HG03460 (cell line): ENCODE results near the gene ST3GAL3.

ENCODE experiments used
- ATAC-seq: cut with Tn5 transposase; IDR thresholded peaks from one replicate; pipeline ENCODE4 v1.9.1; 2021; ENCODE audit not compliant: unreplicated experiment

The ST3GAL3 gene

DNA sequence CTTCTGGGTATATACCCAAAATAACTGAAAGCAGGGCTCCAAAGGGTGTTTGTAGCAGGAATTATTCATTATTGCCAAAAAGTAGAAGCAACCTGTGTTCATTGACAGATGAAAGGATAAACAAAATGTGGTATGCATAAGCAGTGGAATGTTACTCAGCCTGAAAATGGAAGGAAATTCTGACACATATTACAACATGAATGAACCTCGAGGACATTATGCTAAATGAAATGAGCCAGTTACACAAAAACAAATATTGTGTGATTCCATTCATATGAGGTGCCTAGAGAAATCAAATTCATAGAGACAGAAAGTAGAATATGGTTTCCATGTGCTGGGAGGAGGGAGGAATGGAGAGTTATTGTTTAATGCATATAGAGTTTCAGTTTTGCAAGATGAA, 140.0 kb downstream of the ST3GAL3 start:
- ATAC-seq = no peak

DNA sequence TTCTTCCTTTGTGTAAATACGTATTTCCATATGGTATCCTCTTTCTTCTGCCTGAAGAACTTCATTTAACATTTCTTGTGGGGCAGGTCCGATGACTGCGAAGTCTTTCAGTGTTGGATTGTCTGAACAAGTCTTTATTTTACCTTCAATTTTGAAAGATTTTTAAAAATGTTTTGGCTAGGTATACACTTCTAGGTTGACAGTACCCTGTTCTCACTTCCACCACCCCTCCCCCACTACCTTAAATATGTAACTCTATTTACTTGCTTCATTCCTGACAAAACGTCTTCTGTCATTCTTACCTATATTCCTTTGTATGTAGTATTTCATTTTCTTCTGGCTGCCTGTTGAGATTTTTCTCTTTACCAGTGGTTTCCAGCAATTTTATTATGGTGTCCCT, 140.5 kb downstream of the ST3GAL3 start:
- no peak for ATAC-seq

DNA sequence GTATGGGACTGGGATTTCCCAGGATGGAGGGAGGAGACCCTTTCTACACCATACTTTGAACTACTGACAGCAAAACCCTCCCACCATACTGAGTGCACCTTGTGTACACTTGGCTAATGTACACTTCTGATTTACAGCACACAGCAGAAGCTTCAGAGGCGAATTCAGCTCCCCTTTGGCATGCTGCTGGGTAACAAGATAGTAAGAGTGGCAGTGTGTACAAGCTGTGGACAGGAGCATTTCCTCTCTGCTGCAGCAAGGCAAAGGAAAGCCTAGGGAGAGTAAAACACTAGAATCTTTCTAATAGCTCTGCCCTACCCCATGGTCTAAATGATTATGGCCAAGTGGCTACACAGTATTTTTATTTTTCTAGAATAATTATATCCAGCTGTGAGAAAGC, 142.3 kb downstream of the ST3GAL3 start:
- ATAC-seq = no peak

DNA sequence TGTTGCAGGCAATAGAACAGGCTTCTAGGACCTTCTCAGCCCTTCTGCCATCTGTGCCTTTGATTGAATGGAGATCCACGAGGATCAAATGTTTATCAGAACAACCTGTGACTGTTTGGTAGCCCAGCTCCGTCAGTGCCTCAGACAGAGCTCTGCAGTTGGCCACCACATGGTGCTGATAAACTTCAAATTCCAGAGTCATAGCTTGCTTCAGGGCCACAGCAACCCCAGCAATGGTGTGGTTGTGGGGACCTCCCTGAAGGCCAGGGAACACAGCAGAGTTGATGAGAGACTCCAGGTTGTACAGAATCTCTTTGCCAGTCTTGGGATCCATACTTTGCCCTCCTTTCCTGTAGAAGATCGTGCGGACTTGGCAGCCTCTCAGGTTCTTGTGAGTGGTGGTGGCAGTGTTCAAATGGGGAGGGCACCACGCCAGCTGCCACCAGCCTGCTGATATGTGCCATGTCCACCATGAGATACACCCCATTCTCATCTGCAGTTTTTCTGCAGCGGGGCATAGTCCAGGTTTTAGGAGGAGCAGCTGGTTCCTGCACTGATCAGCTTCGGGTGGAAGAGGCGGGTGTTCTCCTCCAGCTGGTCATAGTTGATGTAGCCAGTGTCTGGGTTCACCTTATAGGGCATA, 143.4 kb downstream of the ST3GAL3 start:
- ATAC-seq = no peak

DNA sequence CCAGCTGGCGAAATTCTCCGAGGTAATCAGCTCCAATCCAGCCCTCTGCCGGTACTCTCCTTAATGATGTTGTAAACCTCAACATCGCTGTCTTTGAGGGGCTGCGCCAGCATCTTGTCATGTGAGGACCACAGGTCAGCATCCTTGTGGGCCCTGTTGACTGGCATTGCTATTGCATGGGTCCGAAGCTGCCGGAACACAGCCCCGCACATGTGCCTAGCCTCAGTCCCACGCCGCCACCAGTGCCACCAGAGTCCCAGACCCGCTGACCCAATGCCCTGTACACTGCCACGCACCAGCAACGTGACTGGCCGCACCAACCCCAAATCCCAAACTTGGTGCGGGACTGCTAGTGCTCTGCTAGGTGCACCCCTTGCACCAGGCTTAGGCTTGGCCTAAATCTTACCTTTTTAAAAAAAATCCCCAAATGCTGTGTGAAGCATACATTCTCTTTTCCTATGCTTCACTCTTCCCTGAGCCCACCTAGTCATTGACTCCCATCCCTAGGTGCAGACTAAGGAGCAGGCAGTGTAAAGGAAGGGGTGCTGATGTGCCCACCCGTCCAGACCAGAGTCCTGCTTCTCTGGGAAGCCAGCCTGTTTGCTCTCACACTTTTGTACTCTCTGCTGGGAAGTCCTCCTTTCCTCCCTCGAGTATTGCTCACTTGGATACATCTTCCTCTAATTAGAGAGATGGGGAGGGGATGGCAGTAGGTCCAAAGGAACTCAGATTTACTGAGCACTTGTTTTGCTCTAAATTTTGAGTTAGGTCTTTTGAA, 144.4 kb downstream of the ST3GAL3 start:
- no peak for ATAC-seq

DNA sequence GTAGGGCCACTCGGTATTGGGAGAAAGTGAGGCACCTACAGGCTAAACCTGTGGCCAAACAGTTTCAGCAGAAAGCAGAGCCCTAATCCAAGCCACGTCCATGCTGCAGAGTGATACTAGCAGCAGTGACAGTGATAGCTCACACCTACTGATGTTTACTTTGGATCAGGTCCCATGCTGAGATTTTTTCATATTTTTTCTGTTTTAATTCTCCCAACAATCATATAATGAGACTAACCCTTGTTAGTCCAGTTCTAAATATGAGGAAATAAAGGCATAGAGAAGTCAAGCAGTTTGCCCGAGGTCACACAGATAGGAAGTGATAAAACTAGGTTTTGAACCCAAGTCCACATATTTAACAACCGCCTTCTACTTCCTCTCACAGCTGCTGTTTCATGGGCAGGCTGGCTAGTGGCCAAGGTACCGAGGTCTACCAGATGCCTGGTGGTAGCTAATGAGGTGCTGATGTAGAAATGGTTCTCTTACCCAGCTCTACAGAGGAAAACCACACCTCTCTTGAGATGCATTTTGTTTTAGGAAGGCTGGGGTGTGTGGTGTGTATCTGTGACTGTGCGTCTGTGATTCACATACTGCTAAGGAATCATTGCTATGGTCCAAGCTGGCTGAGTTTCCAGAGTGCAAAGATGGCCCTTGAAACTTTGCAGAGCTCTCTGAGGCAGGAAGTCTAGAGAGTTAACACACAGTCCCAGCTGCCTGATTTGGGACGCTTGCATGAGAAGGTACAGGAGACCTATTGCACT, 146.0 kb downstream of the ST3GAL3 start:
- ATAC-seq = no peak

DNA sequence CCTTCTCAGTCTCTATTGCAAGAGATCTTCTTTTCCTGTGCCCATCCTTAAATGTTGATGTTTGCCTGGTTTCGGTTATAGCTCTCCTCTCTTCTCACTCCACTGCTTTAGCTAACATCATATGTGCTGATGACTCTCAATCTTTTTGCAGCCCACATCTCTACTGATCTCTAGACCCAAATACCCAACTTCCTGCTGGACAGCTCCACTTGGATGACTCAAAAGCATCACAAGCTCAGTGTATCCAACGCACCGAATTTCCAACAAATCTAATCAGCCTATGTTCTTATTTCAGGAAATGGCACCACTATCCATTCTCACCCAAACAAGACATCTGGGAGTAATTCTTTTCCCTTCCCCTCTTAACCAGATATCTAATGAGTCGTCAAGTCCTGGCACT, 147.1 kb downstream of the ST3GAL3 start:
- ATAC-seq = no peak

DNA sequence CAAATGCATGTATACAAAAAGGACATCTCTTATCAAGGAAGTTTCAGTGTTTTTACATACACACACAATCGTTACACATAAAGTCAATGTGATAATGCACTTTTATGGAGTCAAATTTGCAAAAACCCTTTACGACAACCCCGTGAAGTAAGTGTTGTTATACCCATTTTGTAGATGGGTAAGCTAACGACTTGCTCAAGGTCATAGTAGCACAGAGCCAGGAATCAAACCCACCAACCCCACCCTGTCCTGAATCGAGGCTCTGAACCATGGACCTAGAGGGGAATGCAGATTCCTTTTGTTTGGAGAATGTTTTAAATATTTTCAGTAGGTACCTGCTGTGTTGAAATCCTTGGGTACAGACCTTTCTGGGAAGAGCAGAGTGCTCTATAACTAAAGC, 148.9 kb downstream of the ST3GAL3 start:
- no peak for ATAC-seq

DNA sequence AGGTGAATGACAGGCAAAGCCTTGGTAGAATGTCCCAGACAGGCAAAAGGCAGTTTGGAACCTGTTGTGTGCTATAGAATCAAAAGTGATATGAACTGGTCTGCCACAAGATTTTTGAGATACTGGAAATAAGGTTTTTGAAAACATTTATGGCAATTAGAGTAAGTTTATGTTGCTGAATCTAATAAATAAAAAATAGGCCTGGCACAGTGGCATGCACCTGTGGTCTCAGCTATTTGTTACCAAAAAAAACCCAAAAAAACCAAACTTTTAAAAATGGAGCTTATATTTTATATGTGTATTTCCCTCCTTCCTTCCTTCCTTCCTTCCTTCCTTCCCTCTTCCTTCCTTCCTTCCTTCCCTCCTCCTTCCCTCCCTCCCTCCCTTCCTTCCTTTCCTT, 149.8 kb downstream of the ST3GAL3 start:
- ATAC-seq = no peak

DNA sequence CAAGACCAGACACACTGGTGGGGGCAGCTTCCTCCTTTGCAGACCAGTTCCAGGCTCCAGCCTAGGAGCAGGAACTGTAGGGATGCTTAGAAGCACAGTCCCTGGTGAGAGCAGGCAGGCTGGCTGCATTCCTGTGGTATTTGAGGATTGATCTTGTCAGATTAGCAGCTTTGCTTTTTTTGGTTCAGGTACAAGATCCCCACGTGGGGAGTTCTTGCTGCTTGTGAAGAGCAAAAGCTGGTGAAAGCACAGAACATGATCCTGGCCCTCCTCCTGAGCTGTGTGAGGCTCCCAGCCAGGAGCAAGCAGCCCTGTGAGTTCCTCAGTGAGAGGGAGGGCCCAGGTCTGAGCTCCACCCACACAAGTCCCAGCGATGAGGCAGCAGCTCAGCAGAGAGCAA, 151.0 kb downstream of the ST3GAL3 start:
- ATAC-seq = no peak

DNA sequence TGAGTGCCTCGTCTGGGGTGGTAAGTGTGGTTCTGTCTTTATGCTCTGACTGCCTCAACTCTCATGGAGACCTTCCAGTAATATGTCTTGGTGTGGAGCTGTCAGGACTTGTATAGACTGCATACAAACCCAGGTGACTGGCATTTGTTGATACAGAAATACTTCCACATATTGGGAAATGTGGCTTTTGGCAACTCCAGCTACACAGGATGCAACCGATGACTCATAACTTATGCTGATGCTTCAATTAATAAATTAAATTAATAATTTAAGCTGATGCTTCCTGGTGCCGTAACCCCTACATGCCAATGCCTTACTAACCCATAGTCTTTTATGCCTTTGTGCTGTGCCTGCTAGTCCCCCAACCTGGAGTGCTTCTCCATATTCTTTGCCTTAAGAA, 154.0 kb downstream of the ST3GAL3 start:
- ATAC-seq = no peak

DNA sequence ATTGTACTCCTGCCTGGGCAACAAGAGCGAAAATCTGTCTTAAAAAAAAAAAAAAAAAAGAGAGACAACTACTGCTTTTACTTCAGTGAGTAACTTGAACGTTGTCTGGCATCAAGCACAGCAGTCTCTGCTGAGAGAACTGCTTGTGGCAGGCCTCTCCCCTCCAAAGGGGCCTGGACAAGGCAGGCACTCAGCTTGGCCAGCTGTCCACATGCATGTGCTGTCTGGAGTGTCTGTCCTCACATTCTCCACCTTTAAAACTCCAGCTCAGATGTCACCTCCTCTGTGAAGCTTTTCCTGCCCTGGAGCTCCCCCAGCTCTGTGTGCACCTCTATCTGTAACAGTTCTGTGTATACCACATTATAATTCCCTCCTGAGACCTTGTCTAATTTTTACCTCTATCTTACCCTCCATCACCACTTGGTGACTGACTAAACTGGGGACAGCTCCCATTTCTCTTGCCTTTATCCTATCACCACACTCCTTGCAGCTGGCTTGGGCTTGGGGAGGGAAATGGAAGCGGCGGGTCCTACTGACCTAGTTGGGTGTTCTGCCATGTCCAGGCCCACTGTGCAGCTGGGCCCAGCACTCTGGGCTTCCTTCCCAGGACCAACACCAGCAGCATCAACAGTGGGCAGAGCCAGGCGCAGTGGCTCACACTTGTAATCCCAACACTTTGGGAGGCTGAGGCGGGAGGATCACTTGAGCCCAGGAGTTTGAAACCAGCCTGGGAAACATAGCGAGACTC, 154.8 kb downstream of the ST3GAL3 start:
- ATAC-seq = no peak

DNA sequence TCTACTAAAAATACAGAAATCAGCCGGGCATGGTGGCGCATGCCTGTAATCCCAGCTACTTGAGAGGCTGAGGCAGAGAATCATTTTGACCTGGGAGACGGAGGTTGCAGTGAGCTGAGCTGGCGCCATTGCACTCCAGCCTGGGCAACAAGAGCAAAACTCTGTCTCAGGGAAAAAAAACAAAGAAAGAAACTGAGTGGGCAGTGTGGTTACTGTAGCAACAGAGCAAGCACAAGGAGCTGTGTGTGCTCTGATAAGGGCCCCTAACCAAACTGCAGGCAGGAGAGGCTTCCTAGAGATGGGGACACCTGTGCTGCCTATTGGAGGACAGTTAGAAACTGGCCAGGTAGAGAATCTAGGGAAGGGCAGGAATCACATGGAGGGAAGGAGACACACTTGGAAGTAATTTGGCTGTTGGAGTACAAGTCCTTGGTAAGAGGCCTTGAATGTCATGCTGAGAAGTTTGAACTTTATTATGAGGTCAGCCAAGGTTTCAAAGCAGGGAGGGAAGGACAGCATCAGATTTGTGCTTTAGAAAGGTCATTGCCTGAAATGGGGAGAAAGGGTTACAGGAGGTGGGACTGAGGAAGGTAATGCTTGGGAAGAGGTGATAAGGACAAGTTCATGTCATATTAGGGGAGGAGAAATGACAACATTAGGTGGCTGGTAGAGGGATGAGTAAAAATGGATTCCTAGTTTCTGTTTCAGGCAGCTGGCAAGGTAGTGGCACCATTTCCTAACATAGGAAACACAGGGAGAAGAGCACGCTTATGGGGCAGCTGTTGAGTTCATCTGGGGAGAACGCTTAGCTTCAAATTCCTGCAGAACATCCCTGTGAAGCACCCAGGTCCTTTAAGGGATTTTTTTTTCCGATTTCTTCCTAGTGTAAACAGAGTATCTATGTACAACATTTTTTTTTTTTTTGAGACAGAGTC, 157.0 kb downstream of the ST3GAL3 start:
- ATAC-seq = no peak

DNA sequence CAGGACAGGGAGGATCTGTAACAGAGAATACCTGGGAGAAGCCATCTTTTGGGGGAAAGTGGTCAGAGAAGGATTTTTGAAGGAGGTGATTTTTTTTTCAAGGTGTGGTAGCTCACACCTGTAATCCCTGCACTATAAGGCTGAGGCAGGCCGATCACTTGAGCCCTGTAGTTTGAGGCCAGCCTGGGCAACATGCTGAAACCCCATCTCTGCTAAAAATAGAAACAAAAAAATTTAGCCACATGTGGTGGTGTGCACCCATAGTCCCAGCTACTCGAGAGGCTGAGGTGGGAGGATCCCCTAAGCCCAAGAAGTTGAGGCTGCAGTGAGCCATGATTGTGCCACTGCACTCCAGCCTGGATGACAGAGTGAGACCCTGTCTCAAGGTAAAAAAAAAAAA, 158.9 kb downstream of the ST3GAL3 start:
- ATAC-seq = no peak

DNA sequence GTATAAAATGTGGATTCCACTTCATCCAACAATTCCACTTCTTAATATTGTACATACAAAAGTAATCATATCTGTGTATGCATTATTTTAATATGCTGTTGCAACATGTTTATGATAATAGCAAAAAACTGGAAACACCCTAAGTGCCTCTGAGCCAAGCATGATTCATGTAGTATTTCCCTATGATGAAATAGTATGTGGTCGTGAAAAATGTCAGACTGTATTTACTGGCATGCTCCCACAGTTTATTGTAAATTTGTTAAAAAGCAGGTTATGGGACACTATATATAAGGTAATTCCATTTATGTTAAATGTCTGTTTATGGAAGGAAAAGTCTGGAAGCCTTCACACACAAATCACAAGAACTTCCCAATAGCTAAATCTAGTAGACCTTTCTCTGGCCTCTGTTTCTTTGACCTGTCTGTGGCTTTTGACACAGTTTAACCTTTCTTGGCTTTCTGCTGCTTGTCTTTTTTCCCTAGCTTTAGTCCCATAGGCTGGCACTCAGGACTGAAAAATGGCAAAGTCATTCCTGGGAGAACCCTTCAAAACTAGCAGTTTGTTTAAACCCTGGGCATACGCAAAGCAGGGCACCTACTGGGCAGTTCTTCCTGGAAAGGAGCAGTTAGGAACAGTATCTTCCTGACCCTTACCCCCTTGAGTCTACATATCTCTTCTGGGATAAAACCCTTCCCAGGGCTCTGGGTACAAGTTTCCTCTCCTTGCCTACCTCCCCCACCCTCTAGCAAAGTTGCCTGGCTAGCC, 160.8 kb downstream of the ST3GAL3 start:
- ATAC-seq = no peak

DNA sequence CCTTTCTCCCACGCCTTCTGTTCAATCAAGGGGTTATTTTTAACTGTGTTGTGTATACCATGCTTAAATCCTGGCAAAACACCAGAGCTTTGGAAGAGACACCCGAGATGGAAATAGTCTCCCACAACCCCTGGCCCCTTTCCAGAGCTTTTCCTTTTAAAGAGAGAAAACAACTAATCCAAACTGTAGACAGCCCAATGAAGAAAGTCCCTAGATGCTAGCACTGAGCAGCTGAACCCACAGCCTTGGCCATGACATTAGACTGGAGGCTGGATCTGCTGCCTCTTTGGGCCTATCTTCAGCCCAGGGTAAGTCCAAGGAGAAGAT, 161.4 kb downstream of the ST3GAL3 start:
- ATAC-seq = no peak

DNA sequence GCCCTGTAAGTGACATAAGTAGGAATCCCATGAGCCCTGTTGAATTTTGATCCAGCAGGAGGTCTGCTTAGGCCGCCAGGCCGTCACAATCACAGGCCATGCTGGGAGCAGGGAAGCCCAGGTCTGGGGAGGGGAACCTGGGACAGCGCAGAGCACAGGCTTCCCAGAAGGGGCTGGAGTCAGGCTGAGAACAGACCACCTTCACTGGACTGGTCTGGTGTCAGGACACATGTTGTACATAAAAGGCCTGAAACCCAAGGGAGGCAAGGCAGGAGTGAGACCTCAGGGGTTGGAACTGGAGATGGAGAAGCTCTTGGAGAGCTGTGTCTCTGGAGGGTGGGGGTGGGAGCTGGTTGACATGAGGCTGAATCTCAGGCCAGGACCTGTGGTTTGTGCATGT, 163.0 kb downstream of the ST3GAL3 start:
- no peak for ATAC-seq

DNA sequence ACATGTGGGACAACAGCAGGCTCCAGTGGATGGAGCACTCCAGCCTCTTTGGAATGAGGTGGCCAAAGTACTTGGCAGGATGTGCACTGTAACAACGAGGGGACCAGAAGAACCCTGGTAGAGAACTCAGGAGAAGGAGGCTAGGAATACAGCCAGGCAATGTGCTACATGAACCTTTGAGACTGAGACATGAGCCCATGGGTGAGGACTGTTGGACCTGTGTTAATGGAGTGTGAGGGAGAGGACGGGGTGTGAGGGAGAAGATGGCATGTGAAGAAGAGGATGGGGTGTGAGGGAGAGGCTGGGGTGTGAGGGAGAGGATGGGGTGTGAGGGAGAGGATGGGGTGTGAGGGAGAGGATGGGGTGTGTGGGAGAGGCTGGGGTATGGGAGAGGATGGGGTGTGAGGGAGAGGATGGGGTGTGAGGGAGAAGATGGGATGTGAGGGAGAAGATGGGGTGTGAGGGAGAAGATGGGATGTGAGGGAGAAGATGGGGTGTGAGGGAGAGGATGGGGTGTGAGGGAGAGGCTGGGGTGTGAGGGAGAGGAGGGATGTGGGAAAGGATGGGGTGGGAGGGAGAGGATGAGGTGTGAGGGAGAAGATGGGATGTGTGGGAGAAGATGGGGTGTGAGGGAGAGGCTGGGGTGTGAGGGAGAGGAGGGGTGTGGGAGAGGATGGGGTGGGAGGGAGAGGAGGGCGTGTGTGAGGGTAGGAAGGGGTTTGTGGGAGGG, 164.0 kb downstream of the ST3GAL3 start:
- ATAC-seq = no peak

DNA sequence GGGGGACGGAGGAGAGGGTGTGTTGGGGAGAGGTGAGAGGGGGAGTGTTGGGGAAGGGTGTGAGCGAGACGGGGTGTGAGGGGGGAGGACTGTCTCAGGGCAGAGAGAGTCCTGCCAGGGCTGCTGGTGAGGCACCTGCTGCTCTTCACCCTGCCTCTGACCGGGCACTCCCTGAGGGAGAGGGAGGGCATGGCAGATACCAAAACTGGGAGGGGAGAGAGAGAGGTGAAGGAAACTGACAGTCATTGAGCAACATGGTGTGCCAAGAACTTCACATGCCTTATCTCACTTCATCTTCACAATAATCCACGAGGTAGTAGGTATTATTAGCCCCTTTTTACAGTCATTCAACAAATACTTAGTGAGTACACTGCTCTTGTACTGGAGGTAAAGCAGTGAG, 164.9 kb downstream of the ST3GAL3 start:
- no peak for ATAC-seq
